A549 (cell line): ENCODE data around the gene PIKFYVE. TPM values are rescaled to one million over a fixed set of nuclear protein-coding genes. Genes with fewer than 3 reads are reported as not detected.

Experiments used
- ATAC-seq, 2 experiments: fragments of 200-7000 bp in 1 of 2; fragments of >200 bp in 1 of 2; cut with Nextera tagmentation in 1 of 2; cut with Tn5 transposase in 1 of 2; 3 replicates each; pipeline versions ENCODE4 v1.8.0 to v1.9.1; 2018 to 2020; ENCODE audit warnings: mild to moderate bottlenecking in 1 of 2, moderate library complexity in 1 of 2
- CTCF ChIA-PET: fragments of 300-600 bp; sonication (Branson Sonifier 250); formaldehyde crosslinking; extraction: SDS; loops from one replicate; lab custom pipeline; 2021; ENCODE audit warnings: antibody characterized with exemption, inconsistent platforms; lab: Yijun Ruan, JAX
- POLR2A ChIA-PET: fragments of 350-600 bp; formaldehyde crosslinking; extraction: SDS; loops from one replicate; lab custom pipeline; 2021; ENCODE audit warnings: antibody characterized with exemption, inconsistent platforms; lab: Yijun Ruan, JAX
- DNase-seq, 2 experiments: peaks; one replicate each; pipeline versions ENCODE4 v3.0.0 to v3.0.0-alpha.2; 2011 to 2016; ENCODE audit warnings: low read depth in 1 of 2, low spot score in 1 of 2
- FAIRE-seq: peaks from 2 replicates; lab custom pipeline; 2011; peaks lifted over from hg19 to GRCh38; lab: Jason Lieb, UNC
- H3K27ac ChIP-seq, 2 experiments: fragments of >200 bp; sonication (Bioruptor Twin); formaldehyde crosslinking; 3 replicates each; pipeline ENCODE4 v1.5.1; 2016 to 2017
- H3K4me1 ChIP-seq: fragments of >200 bp; sonication (Bioruptor Twin); formaldehyde crosslinking; 3 replicates; pipeline ENCODE4 v1.6.1; 2016
- H3K4me2 ChIP-seq: fragments of >200 bp; sonication (Bioruptor Twin); formaldehyde crosslinking; 3 replicates; pipeline ENCODE4 v1.6.1; 2016
- H3K4me3 ChIP-seq: fragments of >200 bp; sonication (Bioruptor Twin); formaldehyde crosslinking; 3 replicates; pipeline ENCODE4 v1.5.1; 2016
- H3K9me3 ChIP-seq: fragments of >200 bp; sonication (Bioruptor Twin); formaldehyde crosslinking; 3 replicates; pipeline ENCODE4 v1.6.1; 2016
- CEBPB ChIP-seq, 2 experiments: fragments of >200 bp in 1 of 2; sonication (Bioruptor Twin) in 1 of 2; formaldehyde crosslinking in 1 of 2; IDR thresholded peaks; 2 replicates each; pipeline ENCODE4 v1.6.1; 2012 to 2016
- CHD2 ChIP-seq: fragments of 150-350 bp; IDR thresholded peaks from 2 replicates; pipeline ENCODE4 v1.6.1; 2014; ENCODE audit warnings: low read length; ENCODE audit not compliant: partially characterized antibody
- CHD4 ChIP-seq: fragments of 200-600 bp; sonication (generic); IDR thresholded peaks from 2 replicates; pipeline ENCODE4 v1.6.1; 2016; ENCODE audit warnings: antibody characterized with exemption, mild to moderate bottlenecking, borderline replicate concordance
- E2F6 ChIP-seq: IDR thresholded peaks from 2 replicates; pipeline ENCODE4 v1.6.1; 2012; ENCODE audit warnings: low read depth, borderline replicate concordance
- EHMT2 ChIP-seq: fragments of 200-600 bp; sonication (generic); IDR thresholded peaks from 2 replicates; pipeline ENCODE4 v1.6.1; 2016; ENCODE audit warnings: antibody characterized with exemption, low read depth, mild to moderate bottlenecking, moderate library complexity
- FOSB ChIP-seq: fragments of 250-450 bp; sonication (Bioruptor Pico); IDR thresholded peaks from 2 replicates; pipeline ENCODE4 v1.5.0; 2020; ENCODE audit warnings: mild to moderate bottlenecking, moderate library complexity
- FOSL2 ChIP-seq, 2 experiments: fragments of 450-650 bp in 1 of 2; fragments of >200 bp in 1 of 2; sonication (Bioruptor Twin) in 1 of 2; formaldehyde crosslinking; IDR thresholded peaks; 2 replicates each; pipeline versions ENCODE4 v1.5.0 to v1.6.1; 2016 to 2020; ENCODE audit warnings: mild to moderate bottlenecking in 1 of 2, moderate library complexity in 1 of 2
- GATA3 ChIP-seq: IDR thresholded peaks from 2 replicates; pipeline ENCODE4 v1.6.1; 2012; ENCODE audit warnings: borderline replicate concordance
- HDAC2 ChIP-seq: fragments of 200-600 bp; sonication (generic); IDR thresholded peaks from 2 replicates; pipeline ENCODE4 v1.6.1; 2016
- HES2 ChIP-seq: fragments of >200 bp; sonication (Bioruptor Twin); formaldehyde crosslinking; IDR thresholded peaks from 2 replicates; pipeline ENCODE4 v1.6.1; 2016
- HOXA7 ChIP-seq: fragments of 250-450 bp; sonication (Bioruptor Pico); IDR thresholded peaks from 2 replicates; pipeline ENCODE4 v1.5.0; 2020; ENCODE audit warnings: mild to moderate bottlenecking, moderate library complexity
- JUN ChIP-seq, 2 experiments: fragments of >200 bp; sonication (Bioruptor Twin); formaldehyde crosslinking; IDR thresholded peaks; 2 replicates in 1 of 2; 3 replicates in 1 of 2; pipeline ENCODE4 v1.6.1; 2016 to 2017
- KDM1A ChIP-seq: fragments of 200-600 bp; sonication (generic); IDR thresholded peaks from 2 replicates; pipeline ENCODE4 v1.6.1; 2016; ENCODE audit warnings: low read depth, mild to moderate bottlenecking
- KDM5A ChIP-seq: fragments of 200-600 bp; sonication (generic); IDR thresholded peaks from 2 replicates; pipeline ENCODE4 v1.6.1; 2016; ENCODE audit warnings: antibody characterized with exemption, mild to moderate bottlenecking
- MAX ChIP-seq: IDR thresholded peaks from 2 replicates; pipeline ENCODE4 v1.6.1; 2012
- MAZ ChIP-seq: fragments of 150-350 bp; IDR thresholded peaks from 2 replicates; pipeline ENCODE4 v1.6.1; 2014; ENCODE audit warnings: antibody characterized with exemption, low read depth, low read length, borderline replicate concordance
- MYC ChIP-seq: IDR thresholded peaks from 2 replicates; pipeline ENCODE4 v1.6.1; 2012; ENCODE audit warnings: mild to moderate bottlenecking, inconsistent platforms, low read length, improper control_type of control experiment, borderline replicate concordance
- NPAS2 ChIP-seq: fragments of 250-450 bp; sonication (Bioruptor Pico); IDR thresholded peaks from 2 replicates; pipeline ENCODE4 v1.8.0; 2022; ENCODE audit warnings: mild to moderate bottlenecking, moderate library complexity, borderline replicate concordance
- POLR2A ChIP-seq: IDR thresholded peaks from 2 replicates; pipeline ENCODE4 v1.6.1; 2012; ENCODE audit warnings: mild to moderate bottlenecking, low read length
- POLR2AphosphoS2 ChIP-seq: conservative IDR thresholded peaks from 2 replicates; pipeline ENCODE4 v1.6.1; 2012; ENCODE audit warnings: low read length, improper control_type of control experiment, inconsistent platforms
- RCOR1 ChIP-seq: fragments of 150-350 bp; IDR thresholded peaks from 2 replicates; pipeline ENCODE4 v1.6.1; 2014; ENCODE audit warnings: antibody characterized with exemption, low read length, low read depth
- RNF2 ChIP-seq: fragments of 200-600 bp; sonication (generic); IDR thresholded peaks from 2 replicates; pipeline ENCODE4 v1.6.1; 2016; ENCODE audit warnings: low read depth, mild to moderate bottlenecking, antibody characterized with exemption, moderate library complexity, borderline replicate concordance
- SMC3 ChIP-seq: fragments of >200 bp; sonication (Bioruptor Twin); formaldehyde crosslinking; IDR thresholded peaks from 3 replicates; pipeline ENCODE4 v1.6.1; 2018; ENCODE audit warnings: inconsistent platforms
- SREBF2 ChIP-seq: fragments of 450-650 bp; IDR thresholded peaks from 2 replicates; pipeline ENCODE4 v1.6.1; 2014; ENCODE audit warnings: mild to moderate bottlenecking, moderate library complexity
- USF2 ChIP-seq: fragments of 450-650 bp; IDR thresholded peaks from 2 replicates; pipeline ENCODE4 v1.6.1; 2014; ENCODE audit warnings: antibody characterized with exemption
- ZC3H11A ChIP-seq: fragments of 450-650 bp; IDR thresholded peaks from 2 replicates; pipeline ENCODE4 v1.6.1; 2014; ENCODE audit warnings: antibody characterized with exemption, mild to moderate bottlenecking
- ZNF302 ChIP-seq: fragments of 250-450 bp; sonication (Bioruptor Pico); IDR thresholded peaks from 2 replicates; pipeline ENCODE4 v1.9.0; 2021; ENCODE audit warnings: inconsistent platforms, mild to moderate bottlenecking, moderate library complexity
- ZSCAN20 ChIP-seq: fragments of 250-450 bp; sonication (Bioruptor Pico); IDR thresholded peaks from 2 replicates; pipeline ENCODE4 v1.8.0; 2022; ENCODE audit warnings: mild to moderate bottlenecking, moderate library complexity
- WGBS: methylation state at CpG from one replicate; pipeline ENCODE4 v1.1.6; 2017; ENCODE audit errors: missing lambda C conversion rate; 5-methylcytosine and 5-hydroxymethylcytosine counted together
- polyA plus RNA-seq, 4 experiments: library from polyadenylated mRNA; depleted of rRNA in 3 of 4; stranded (reverse); fragments of >200 nt; fragmentation: RNase III in 1 of 4; extraction: RNeasy Plus Mini Kit Qiagen cat#74134 plus additional on column Dnase treatment in 1 of 4; gene quantifications; 2 replicates in 3 of 4; 3 replicates in 1 of 4; pipeline ENCODE4 v1.2.3, GENCODE V29; 2011 to 2017

PIKFYVE gene
- polyA plus RNA-seq, 2 of the 4 experiments (the other 2 are of a cell fraction), result 6.5 to 19.3 TPM

- Histone ChIP-seq H3K4me2 (no peak overlapping the region), H3K9me3 (peaks cover 3% of the 10 kb centered on the region; the same call in 1 of the 3 replicates), H3K4me3 (no peak overlapping the region), H3K27ac (no peak overlapping the region), H3K4me1 (no peaks in the 10 kb centered on the region)
- DNase-seq (no peak), ATAC-seq (no peak), FAIRE-seq (no peak)
- 86% methylated on average over 32 of the region's 33 CpGs for WGBS
- CTCF ChIA-PET, result interaction anchor here (0.5 to 1.6 kb wide), 4 partner anchors 26 to 1363 kb away, joined by 3 read pairs; no protein-coding TSS in a partner anchor
- TF ChIP-seq E2F6, result no peak
- no peak for TF ChIP-seq FOSB (CRISPR knock-in tag)
- TF ChIP-seq CEBPB (IDR thresholded peaks at IDR 0.05), result no peak
- TF ChIP-seq POLR2A, result no peak
- no peak for TF ChIP-seq NPAS2
- TF ChIP-seq SREBF2, result no peak
- no peak for TF ChIP-seq CHD4
- no peak for TF ChIP-seq KDM1A
- TF ChIP-seq USF2, result no peak
- no peak for TF ChIP-seq HDAC2
- TF ChIP-seq ZSCAN20, result no peak
- no peak for TF ChIP-seq RCOR1
- TF ChIP-seq POLR2AphosphoS2, result no peak
- no peak for TF ChIP-seq KDM5A
- no peak for TF ChIP-seq HES2
- no peak for TF ChIP-seq GATA3
- no peak for TF ChIP-seq MAX
- TF ChIP-seq HOXA7 (CRISPR knock-in tag), result no peak
- no peak for TF ChIP-seq ZC3H11A
- no peak for TF ChIP-seq EHMT2
- POLR2A ChIA-PET, result interaction anchor here (0.8 kb wide), 1 partner anchor 28 kb away, joined by 3 read pairs; no protein-coding TSS in a partner anchor
These were observed 38.3 kb upstream of the PIKFYVE start for GRCh38 chr2:208227581-208228232.

GRCh38 chr2:208228476-208228875 lies 37.6 kb upstream of the PIKFYVE start:
- FAIRE-seq, result no peak
- POLR2A ChIA-PET, result interaction anchor here (0.8 kb wide), 1 partner anchor 27 kb away, joined by 3 read pairs; no protein-coding TSS in a partner anchor

More at GRCh38 chr2:208228476-208228875, 37.6 kb upstream of the PIKFYVE start:
- H3K9me3 ChIP-seq, result peaks cover 3% of the 10 kb centered on the region; the same call in 1 of the 3 replicates
- no peak overlapping the region for H3K4me3 ChIP-seq
- TF ChIP-seq SREBF2, result no peak
- no peak for TF ChIP-seq FOSL2 (IDR thresholded peaks at IDR 0.05)
- TF ChIP-seq FOSL2 (CRISPR knock-in tag; IDR thresholded peaks at IDR 0.05), result no peak
- no peak for TF ChIP-seq HDAC2
- TF ChIP-seq ZSCAN20, result no peak
- TF ChIP-seq SMC3, result no peak
- no peak for TF ChIP-seq JUN (IDR thresholded peaks at IDR 0.05)
- TF ChIP-seq CHD2, result no peak
- no peak for TF ChIP-seq MAZ
- no peak for TF ChIP-seq ZNF302
- TF ChIP-seq CHD4, result no peak
- no peak for TF ChIP-seq RNF2
- no peak for TF ChIP-seq POLR2AphosphoS2
- TF ChIP-seq E2F6, result no peak
- no peak for TF ChIP-seq MYC
- TF ChIP-seq NPAS2, result no peak
- H3K4me1 ChIP-seq, result no peaks in the 10 kb centered on the region
- no peak overlapping the region for H3K4me2 ChIP-seq
- H3K27ac ChIP-seq, result no peak overlapping the region
- CTCF ChIA-PET, result interaction anchor here (0.5 kb wide), 1 partner anchor 1364 kb away, joined by 3 read pairs; no protein-coding TSS in a partner anchor
- DNase-seq (no peak), ATAC-seq (no peak)
- WGBS, result 79% methylated on average over 1 of the region's 1 CpG
